Liver (tissue), 9 donors: ENCODE data around the gene JAGN1. TPM values are rescaled to one million over a fixed set of nuclear protein-coding genes. Genes with fewer than 3 reads are reported as not detected.

Experiments used
- DNase-seq: peaks from one replicate; pipeline ENCODE4 v3.0.0-alpha.2; 2017; ENCODE audit warnings: low spot score
- H3K27ac ChIP-seq, 2 donors: one replicate each; pipeline ENCODE4 v1.7.0; 2013; ENCODE audit warnings: inconsistent platforms in 2 of 2, low read length in 2 of 2, control low read depth in 1 of 2, low read depth in 1 of 2, mild to moderate bottlenecking in 1 of 2
- H3K27me3 ChIP-seq, 4 donors: one replicate each; pipeline versions ENCODE4 v1.6.1 to v1.7.0; 2013; ENCODE audit warnings: low read length in 3 of 4, inconsistent platforms in 1 of 4, mild to moderate bottlenecking in 1 of 4, moderate library complexity in 1 of 4; ENCODE audit not compliant: control insufficient read depth in 4 of 4, insufficient read depth in 4 of 4
- H3K36me3 ChIP-seq, 4 donors: one replicate each; pipeline versions ENCODE4 v1.6.1 to v1.7.0; 2013; ENCODE audit warnings: low read length in 3 of 4, mild to moderate bottlenecking in 3 of 4, low read depth in 1 of 4, moderate library complexity in 1 of 4; ENCODE audit not compliant: control insufficient read depth in 4 of 4, insufficient read depth in 3 of 4
- H3K4me1 ChIP-seq, 4 donors: one replicate each; pipeline versions ENCODE4 v1.6.1 to v1.7.0; 2013; ENCODE audit warnings: low read length in 3 of 4, mild to moderate bottlenecking in 3 of 4, moderate library complexity in 1 of 4; ENCODE audit not compliant: control insufficient read depth in 4 of 4, insufficient read depth in 4 of 4
- H3K4me3 ChIP-seq, 3 donors: one replicate each; pipeline versions ENCODE4 v1.6.1 to v1.7.0; 2013; ENCODE audit warnings: low read length in 3 of 3, control low read depth in 1 of 3, low read depth in 1 of 3, mild to moderate bottlenecking in 1 of 3
- H3K9ac ChIP-seq, 2 donors: one replicate each; pipeline ENCODE4 v1.7.0; 2013; ENCODE audit warnings: low read length in 2 of 2, mild to moderate bottlenecking in 2 of 2, moderate library complexity in 2 of 2, control low read depth in 1 of 2, low read depth in 1 of 2
- H3K9me3 ChIP-seq, 4 donors: one replicate each; pipeline versions ENCODE4 v1.6.1 to v1.7.0; 2013; ENCODE audit warnings: low read length in 3 of 4; ENCODE audit not compliant: control insufficient read depth in 4 of 4
- ATF3 ChIP-seq: IDR thresholded peaks from 2 replicates; pipeline ENCODE4 v1.6.1; 2016; ENCODE audit warnings: antibody characterized with exemption
- CTCF ChIP-seq: fragments of 150-350 bp; IDR thresholded peaks from 2 replicates; pipeline ENCODE4 v1.5.1; 2017; ENCODE audit warnings: improper control_type of control experiment, low read depth, low read length; ENCODE audit not compliant: missing input control
- EGR1 ChIP-seq, 2 donors: IDR thresholded peaks; 2 replicates each; pipeline ENCODE4 v1.6.1; 2016 to 2018; ENCODE audit warnings: antibody characterized with exemption in 2 of 2, low read depth in 2 of 2
- FOXA1 ChIP-seq: IDR thresholded peaks from 2 replicates; pipeline ENCODE4 v1.6.1; 2016; ENCODE audit warnings: antibody characterized with exemption
- FOXA2 ChIP-seq: IDR thresholded peaks from 2 replicates; pipeline ENCODE4 v1.6.1; 2016; ENCODE audit warnings: antibody characterized with exemption
- GABPA ChIP-seq, 2 donors: IDR thresholded peaks in 1 of 2; conservative IDR thresholded peaks in 1 of 2; 2 replicates each; pipeline ENCODE4 v1.6.1; 2016; ENCODE audit warnings: antibody characterized with exemption in 2 of 2, mild to moderate bottlenecking in 1 of 2, moderate library complexity in 1 of 2
- HNF4A ChIP-seq, 2 donors: conservative IDR thresholded peaks; 2 replicates each; pipeline ENCODE4 v1.6.1; 2016; ENCODE audit warnings: antibody characterized with exemption in 2 of 2, mild to moderate bottlenecking in 2 of 2
- HNF4G ChIP-seq: IDR thresholded peaks from 2 replicates; pipeline ENCODE4 v1.6.1; 2016; ENCODE audit warnings: antibody characterized with exemption
- JUND ChIP-seq, 2 donors: IDR thresholded peaks; 2 replicates each; pipeline ENCODE4 v1.6.1; 2016; ENCODE audit warnings: antibody characterized with exemption in 2 of 2
- MAX ChIP-seq: IDR thresholded peaks from 2 replicates; pipeline ENCODE4 v1.6.1; 2016; ENCODE audit warnings: antibody characterized with exemption
- NR2F2 ChIP-seq: IDR thresholded peaks from 2 replicates; pipeline ENCODE4 v1.6.1; 2016; ENCODE audit warnings: antibody characterized with exemption
- RAD21 ChIP-seq, 2 donors: IDR thresholded peaks; 2 replicates each; pipeline ENCODE4 v1.6.1; 2016; ENCODE audit warnings: antibody characterized with exemption in 2 of 2, mild to moderate bottlenecking in 2 of 2
- RXRA ChIP-seq, 2 donors: IDR thresholded peaks; 2 replicates each; pipeline ENCODE4 v1.6.1; 2017 to 2018; ENCODE audit warnings: antibody characterized with exemption in 2 of 2, mild to moderate bottlenecking in 1 of 2
- SP1 ChIP-seq: IDR thresholded peaks from 2 replicates; pipeline ENCODE4 v1.6.1; 2018; ENCODE audit warnings: antibody characterized with exemption, mild to moderate bottlenecking
- TAF1 ChIP-seq: conservative IDR thresholded peaks from 2 replicates; pipeline ENCODE4 v1.6.1; 2016; ENCODE audit warnings: antibody characterized with exemption, mild to moderate bottlenecking
- YY1 ChIP-seq: IDR thresholded peaks from 2 replicates; pipeline ENCODE4 v1.6.1; 2016; ENCODE audit warnings: antibody characterized with exemption, mild to moderate bottlenecking
- WGBS: extraction: QIAGEN DNeasy Blood & Tissue Kit; methylation state at CpG from one replicate; pipeline ENCODE4 v1.1.7; 2013; 5-methylcytosine and 5-hydroxymethylcytosine counted together
- polyA plus RNA-seq, 2 donors: library from polyadenylated mRNA; stranded (reverse) in 1 of 2; unstranded in 1 of 2; fragments of 200-250 nt in 1 of 2; fragments of >200 nt in 1 of 2; fragmentation: Nextera tagmentation in 1 of 2; extraction: Ambion mirVana in 1 of 2; gene quantifications; one replicate each; pipeline versions ENCODE4 v1.2.1 to v1.2.3, GENCODE V29; 2013 to 2015
- total RNA-seq, 2 donors: library from RNA; depleted of rRNA; stranded (reverse); fragments of >200 nt; gene quantifications; one replicate each; pipeline ENCODE4 v1.2.3, GENCODE V29; 2014
- TF ChIP-seq, protein P1 (sequence below): IDR thresholded peaks from 2 replicates; pipeline ENCODE4 v1.6.1; 2016; ENCODE audit warnings: antibody characterized with exemption
- TF ChIP-seq, protein P2 (sequence below): IDR thresholded peaks from 2 replicates; pipeline ENCODE4 v1.6.1; 2016; ENCODE audit warnings: antibody characterized with exemption, mild to moderate bottlenecking
- donor health status: healthy.
- donor health status: healthy.
- donor health status: healthy.
- donor health status: healthy.
- donor health status: healthy.

Gene JAGN1
- total and polyA plus RNA-seq, 4 donors = 18.0 to 46.8 (median 30.6) TPM

DNA sequence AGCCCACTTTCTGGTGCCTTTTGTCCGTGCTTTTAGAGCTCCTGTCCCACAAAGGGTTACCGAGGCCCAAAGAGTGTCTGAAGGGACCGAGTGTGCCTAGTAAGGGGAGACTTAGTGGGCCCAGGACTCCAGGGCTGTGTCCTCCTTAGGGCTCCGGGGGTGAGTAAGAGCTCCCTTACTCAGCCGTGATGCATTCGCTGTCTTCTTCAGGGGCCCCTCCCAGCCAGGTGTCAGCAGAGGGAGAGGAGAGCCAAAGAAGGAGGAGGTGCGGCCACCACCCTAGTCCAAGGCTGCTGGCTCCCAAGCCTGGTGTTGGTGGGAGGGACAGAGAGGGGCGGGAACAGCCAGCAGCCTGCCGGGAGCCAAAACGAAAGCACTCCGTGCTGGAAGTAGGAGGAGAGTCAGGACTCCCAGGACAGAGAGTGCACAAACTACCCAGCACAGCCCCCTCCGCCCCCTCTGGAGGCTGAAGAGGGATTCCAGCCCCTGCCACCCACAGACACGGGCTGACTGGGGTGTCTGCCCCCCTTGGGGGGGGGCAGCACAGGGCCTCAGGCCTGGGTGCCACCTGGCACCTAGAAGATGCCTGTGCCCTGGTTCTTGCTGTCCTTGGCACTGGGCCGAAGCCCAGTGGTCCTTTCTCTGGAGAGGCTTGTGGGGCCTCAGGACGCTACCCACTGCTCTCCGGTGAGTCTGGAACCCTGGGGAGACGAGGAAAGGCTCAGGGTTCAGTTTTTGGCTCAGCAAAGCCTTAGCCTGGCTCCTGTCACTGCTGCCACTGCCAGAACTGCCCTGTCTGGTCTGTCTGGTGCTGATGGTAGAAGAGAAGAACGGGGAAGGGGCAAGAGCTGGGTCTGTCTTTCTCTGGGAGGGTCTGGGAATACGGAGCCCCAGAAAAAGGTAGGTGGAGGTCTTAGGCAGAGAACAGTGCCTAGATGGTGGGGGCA, 26.6 kb downstream of the JAGN1 start, which contains the start of gene IL17RC:
Gene IL17RC (plus strand): TSS at position 365 of the 947 bp plus-strand sequence. CDS start 218 bp downstream, at position 583.
- Histone ChIP-seq H3K9ac (peak within 1 kb of the TSS; percentile 8 to 77), H3K4me3 (peak within 1 kb of the TSS; percentile 65 to 74 (median 67)), H3K36me3 (peaks cover 0 to 10% (median 3%) of the 10 kb centered on the region in 4 donors), H3K4me1 (peaks cover 19 to 64% (median 52%) of the 10 kb centered on the region in 4 donors), H3K9me3 (no peaks in the 10 kb centered on the region), H3K27ac (peak within 1 kb of the TSS; percentile 79 to 89), H3K27me3 (no peaks in the 10 kb centered on the region)
- WGBS = 8% methylated on average over 19 of the region's 19 CpGs
- DNase-seq = peak; percentile 80
- peak; percentile 42 to 58 for TF ChIP-seq HNF4A (conservative IDR thresholded peaks at IDR 0.05)
- TF ChIP-seq, protein P1, sequence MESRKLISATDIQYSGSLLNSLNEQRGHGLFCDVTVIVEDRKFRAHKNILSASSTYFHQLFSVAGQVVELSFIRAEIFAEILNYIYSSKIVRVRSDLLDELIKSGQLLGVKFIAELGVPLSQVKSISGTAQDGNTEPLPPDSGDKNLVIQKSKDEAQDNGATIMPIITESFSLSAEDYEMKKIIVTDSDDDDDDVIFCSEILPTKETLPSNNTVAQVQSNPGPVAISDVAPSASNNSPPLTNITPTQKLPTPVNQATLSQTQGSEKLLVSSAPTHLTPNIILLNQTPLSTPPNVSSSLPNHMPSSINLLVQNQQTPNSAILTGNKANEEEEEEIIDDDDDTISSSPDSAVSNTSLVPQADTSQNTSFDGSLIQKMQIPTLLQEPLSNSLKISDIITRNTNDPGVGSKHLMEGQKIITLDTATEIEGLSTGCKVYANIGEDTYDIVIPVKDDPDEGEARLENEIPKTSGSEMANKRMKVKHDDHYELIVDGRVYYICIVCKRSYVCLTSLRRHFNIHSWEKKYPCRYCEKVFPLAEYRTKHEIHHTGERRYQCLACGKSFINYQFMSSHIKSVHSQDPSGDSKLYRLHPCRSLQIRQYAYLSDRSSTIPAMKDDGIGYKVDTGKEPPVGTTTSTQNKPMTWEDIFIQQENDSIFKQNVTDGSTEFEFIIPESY = no peak
- peak; percentile 68 for TF ChIP-seq YY1
- no peak for TF ChIP-seq FOXA2
- no peak for TF ChIP-seq ATF3
- no peak for TF ChIP-seq EGR1 (IDR thresholded peaks at IDR 0.05; ENCODE audit: low read depth in 2 of 2)
- TF ChIP-seq FOXA1 = no peak
- peak in 1 of 2 donors; percentile 16 for TF ChIP-seq GABPA (IDR thresholded peaks at IDR 0.05 in 1 of 2, conservative IDR thresholded peaks at IDR 0.05 in 1 of 2)
- no peak for TF ChIP-seq NR2F2
- no peak for TF ChIP-seq JUND (IDR thresholded peaks at IDR 0.05)
- peak; percentile 75 for TF ChIP-seq SP1
- TF ChIP-seq CTCF = no peak
- TF ChIP-seq HNF4G = no peak
- TF ChIP-seq, protein P2, sequence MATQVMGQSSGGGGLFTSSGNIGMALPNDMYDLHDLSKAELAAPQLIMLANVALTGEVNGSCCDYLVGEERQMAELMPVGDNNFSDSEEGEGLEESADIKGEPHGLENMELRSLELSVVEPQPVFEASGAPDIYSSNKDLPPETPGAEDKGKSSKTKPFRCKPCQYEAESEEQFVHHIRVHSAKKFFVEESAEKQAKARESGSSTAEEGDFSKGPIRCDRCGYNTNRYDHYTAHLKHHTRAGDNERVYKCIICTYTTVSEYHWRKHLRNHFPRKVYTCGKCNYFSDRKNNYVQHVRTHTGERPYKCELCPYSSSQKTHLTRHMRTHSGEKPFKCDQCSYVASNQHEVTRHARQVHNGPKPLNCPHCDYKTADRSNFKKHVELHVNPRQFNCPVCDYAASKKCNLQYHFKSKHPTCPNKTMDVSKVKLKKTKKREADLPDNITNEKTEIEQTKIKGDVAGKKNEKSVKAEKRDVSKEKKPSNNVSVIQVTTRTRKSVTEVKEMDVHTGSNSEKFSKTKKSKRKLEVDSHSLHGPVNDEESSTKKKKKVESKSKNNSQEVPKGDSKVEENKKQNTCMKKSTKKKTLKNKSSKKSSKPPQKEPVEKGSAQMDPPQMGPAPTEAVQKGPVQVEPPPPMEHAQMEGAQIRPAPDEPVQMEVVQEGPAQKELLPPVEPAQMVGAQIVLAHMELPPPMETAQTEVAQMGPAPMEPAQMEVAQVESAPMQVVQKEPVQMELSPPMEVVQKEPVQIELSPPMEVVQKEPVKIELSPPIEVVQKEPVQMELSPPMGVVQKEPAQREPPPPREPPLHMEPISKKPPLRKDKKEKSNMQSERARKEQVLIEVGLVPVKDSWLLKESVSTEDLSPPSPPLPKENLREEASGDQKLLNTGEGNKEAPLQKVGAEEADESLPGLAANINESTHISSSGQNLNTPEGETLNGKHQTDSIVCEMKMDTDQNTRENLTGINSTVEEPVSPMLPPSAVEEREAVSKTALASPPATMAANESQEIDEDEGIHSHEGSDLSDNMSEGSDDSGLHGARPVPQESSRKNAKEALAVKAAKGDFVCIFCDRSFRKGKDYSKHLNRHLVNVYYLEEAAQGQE = no peak
- TF ChIP-seq TAF1 = no peak
- peak; percentile 38 to 56 for TF ChIP-seq RAD21 (IDR thresholded peaks at IDR 0.05)
- no peak for TF ChIP-seq MAX
- peak; percentile 52 to 53 for TF ChIP-seq RXRA (IDR thresholded peaks at IDR 0.05)
